Left colon (tissue), 2 donors: ENCODE measurements around the gene GATB. TPM values are rescaled to one million over a fixed set of nuclear protein-coding genes. Genes with fewer than 3 reads are reported as not detected.
A peak's percentile ranks its signal among the peaks of the same experiment; 100 is the strongest.

Experiments used
- ATAC-seq: fragments of 200-7000 bp; cut with Tn5 transposase; one replicate; pipeline ENCODE4 v1.9.1; 2020; ENCODE audit warnings: mild to moderate bottlenecking, moderate library complexity
- DNase-seq, 2 donors: peaks; one replicate each; pipeline ENCODE4 v3.0.0-alpha.2; 2020
- intact Hi-C, 2 donors: fragments of 100-400 bp; cut with DNase I in 1 of 2; cut with micrococcal nuclease in 1 of 2; formaldehyde crosslinking; loops; one replicate each; pipeline versions ENCODE4 v1.11.2 to v1.14.0; 2022; cut with DNase I, micrococcal nuclease
- total RNA-seq, 2 donors: library from RNA; stranded (reverse); fragmentation: NEBNext Ultra II Directional; extraction: Animal tissue kit (Norgen Biotek cat#: 25700); gene quantifications; one replicate each; pipeline ENCODE4 v1.2.1, GENCODE V29; 2021
- donor health status: DM: no; HTN: no; CAD: no.
- donor health status: DM: yes; HTN: yes; CAD: no.

Gene GATB
- total RNA-seq, 2 donors from 2014 or later: 18.6 to 20.1 TPM

DNA sequence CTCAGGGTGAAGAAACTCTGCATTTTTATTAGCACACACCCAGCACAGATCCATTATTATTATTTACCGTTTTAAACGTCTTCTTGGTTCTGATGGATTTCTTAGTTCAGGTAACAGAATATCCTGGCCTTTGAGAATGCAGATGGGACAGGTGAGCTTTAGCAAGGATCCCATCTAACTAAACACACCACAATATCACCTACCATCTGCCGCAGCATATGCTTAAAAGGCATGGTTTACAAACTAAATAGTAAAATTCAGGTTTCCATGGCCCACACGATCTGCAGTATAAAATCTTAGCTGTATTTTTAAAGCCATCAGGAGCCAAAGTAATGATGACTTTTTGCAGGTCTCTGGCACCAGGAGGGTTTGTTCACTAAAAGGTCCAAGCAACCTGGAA is 31.7 kb upstream of the GATB start:
- intact Hi-C loops: no loop called here
- DNase-seq: no peak
- ATAC-seq: no peak

DNA sequence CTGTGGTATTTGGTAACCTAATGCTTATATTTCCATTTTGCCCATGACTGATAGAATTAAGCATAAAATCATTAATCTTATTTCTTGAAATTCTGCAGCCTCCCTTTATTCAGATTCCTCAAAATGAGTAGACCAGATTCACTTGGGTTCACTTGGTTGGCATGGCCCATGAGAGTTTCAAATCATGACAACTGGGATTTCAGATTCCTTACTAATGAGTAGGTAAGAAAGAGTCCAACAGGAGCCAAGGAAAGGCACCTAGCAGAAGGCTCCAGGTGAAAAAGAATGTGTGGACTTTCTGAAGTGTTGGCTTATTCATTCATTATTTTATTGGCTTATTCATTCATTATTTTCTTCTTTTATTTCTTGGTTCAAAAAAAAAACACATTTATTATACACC is 27.2 kb upstream of the GATB start:
- no peak for ATAC-seq

DNA sequence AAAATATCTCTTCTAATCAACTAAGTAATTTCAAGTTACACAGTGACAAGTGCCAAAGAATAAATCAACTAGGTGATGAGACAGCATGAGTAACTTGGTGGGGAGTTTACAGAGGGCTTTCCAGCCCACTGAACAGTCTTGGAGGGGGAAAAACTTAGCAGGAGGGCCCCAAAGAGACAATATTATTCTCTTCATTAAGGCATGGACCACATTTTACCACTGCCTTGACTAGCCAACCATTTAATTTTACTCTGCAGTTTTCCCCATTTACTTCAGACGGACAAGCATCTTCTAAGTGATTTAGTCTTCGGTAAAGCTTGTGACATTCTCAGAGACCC is 25.3 kb upstream of the GATB start:
- ATAC-seq (no peak), DNase-seq (no peak)
- intact Hi-C loops: no loop called here

More for the DNA sequence above, 27.2 kb upstream of the GATB start:
- no peak for DNase-seq
- intact Hi-C loops: no loop called here

DNA sequence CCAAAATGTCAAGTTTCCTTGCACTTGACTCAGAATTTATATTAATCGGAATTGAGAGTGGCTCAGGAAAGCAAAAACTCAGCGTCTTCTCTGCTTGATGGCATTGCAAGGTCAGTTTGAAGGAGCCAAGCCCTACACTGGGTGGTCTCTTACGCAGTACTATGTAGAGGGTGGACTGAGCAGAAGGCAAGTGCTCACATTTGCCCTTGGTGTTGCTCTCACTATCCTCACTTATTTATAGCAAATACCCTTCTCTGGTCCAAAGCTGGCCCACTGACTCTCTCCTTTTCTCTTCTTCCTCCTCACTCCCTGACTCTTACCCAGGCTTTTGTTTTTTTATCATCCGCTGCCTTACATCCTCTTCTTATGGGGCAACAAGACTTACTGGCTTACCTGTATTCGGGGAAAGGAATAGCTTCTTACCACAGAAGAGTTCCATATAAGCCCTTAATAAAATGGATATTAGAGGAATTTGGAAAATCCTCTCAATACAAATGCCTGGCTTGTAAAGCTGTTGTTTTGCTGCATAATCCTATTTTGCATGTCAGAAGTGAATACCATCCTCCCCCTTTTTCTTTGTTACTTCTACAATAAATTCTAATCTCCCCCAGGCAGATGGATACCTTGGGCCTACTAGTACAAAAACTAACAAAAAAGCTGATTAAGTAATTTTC is 24.8 kb upstream of the GATB start:
- DNase-seq: no peak
- intact Hi-C loops: no loop called here
- no peak for ATAC-seq

DNA sequence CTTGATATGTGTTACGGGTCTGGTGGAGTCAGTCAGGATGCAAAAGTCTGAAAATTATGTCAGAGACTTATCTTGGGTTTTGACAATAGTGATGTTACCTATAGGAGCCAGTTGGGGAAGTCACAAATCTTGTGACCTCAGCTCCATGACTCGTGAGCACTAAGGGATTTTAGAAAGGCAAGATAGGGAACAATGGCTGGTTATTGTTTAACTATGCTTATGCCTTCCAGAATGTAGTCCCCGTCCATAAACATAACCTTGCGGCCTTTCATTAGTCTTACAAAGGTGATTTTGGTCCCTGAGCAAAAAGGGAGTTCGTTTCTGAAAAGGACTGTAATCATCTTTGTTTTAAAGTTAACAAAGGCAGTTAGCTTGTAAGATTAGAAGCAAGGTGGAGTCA is 23.9 kb upstream of the GATB start:
- ATAC-seq: peak; percentile 37
- intact Hi-C loops: no loop called here
- DNase-seq: no peak

DNA sequence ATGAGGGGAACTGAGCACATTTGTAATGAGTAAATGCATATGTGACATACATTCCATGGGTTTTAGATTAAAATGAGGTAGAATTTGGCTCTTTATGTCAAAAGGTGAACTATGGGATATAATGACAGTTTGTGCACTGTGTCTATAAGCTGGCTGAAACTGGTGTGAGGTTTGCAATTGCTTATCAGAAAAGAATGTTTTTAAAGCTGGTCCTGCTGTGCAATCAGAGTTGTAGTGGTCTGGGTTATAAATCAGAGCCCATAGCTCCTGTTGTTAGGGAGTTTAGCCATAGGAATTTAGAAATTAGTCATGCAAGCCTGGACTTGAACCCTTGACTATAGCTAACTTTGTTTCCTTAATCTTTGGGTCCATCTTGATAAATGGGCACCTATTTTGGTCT is 23.1 kb upstream of the GATB start:
- no peak for DNase-seq
- intact Hi-C loops: no loop called here
- no peak for ATAC-seq

DNA sequence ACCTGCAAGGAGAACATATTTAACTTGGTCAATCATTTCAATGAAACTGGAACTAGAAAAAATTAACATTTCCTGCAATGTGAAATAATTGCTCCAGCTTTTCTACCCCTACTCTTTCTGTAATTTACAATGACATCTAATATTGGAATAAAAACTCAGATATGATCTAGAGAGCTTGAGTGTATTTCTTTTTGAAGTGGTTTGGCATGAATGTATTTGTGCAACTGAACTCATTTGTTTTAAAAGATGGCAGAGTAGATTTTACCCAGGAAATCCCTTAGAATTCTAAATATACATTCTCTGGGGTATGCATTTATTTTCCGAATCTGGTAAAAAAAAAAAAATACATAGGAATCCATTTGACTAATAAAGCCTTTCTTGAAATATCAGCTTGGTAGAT is 21.5 kb upstream of the GATB start:
- DNase-seq (no peak), ATAC-seq (no peak)
- intact Hi-C loops: no loop called here

DNA sequence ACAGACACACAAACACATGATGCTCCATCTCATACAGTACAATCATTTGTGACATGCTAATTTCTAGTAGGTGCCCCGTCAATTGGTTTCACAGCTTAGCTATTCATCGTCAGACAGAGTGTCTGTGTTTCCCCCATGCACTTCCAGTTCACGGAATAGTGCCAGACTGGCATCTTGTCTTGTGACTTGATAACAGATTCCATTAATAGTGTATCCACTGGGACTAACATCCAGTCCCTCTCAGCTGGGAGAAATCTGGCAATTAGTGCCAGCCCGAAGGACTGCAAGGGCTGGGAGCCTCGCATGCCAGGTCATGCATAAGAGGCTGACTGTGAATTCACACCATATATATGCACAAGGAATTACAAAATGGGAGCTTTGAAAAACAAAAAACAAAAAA is 20.2 kb upstream of the GATB start:
- ATAC-seq: no peak
- intact Hi-C loops: no loop called here
- DNase-seq: no peak

DNA sequence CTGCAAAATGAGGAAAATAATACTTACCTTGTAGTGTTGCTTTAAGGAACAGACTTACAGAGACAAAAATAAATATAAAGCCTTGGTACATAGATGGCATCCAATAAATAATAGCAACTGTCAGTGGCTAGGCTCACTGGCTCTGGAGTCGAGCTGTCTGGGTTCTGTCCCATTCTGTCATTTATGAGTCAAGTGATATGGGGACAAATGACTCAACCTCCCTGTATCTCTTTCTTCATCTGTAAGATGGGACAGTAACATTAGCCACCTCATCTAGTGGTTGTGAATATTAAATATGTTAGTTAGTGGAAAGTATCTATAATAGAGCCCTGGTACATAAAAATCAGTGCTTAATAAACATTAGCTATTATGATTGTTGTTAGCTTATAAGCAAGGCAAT is 16.7 kb upstream of the GATB start:
- no peak for DNase-seq
- intact Hi-C loops: no loop called here
- ATAC-seq: no peak

DNA sequence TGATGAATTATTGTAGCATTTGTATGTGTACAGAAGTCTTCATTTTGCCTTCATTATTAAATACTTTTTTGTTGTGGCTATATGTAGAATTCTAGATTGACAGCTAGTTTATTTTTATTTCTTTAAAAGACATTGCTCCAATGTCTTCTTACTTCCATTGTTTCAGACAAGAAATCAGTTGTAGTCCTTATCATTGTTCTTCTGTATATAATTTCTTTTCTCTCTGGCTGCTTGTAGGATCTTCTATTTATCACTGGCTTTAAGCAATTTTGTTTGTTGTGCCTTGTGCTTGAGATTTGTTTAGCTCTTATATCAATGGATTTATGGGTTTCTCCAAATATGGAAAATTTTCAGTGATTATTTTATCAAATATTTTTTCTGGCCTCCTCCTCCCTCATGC is 13.5 kb upstream of the GATB start:
- no peak for DNase-seq
- ATAC-seq: no peak
- intact Hi-C loops: no loop called here

DNA sequence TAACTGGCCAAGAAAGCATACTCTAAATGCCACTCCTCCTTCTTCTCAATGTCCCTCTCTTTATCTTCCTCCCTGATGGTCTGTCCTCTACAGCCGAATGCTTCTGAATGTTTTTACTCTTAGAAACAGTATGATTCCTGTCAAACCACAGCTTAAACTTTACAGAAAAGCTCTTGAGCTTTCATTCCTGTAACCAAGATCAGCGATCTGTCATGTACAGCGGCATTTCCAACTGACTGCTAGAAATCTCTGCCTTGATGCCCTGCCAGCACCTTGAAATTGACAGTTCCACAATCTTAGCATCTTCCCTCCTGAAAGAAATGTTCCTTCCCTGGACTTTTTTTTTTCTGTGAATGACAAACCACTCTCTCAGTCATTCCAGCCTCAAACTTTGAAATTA is 11.5 kb upstream of the GATB start:
- ATAC-seq: no peak

DNA sequence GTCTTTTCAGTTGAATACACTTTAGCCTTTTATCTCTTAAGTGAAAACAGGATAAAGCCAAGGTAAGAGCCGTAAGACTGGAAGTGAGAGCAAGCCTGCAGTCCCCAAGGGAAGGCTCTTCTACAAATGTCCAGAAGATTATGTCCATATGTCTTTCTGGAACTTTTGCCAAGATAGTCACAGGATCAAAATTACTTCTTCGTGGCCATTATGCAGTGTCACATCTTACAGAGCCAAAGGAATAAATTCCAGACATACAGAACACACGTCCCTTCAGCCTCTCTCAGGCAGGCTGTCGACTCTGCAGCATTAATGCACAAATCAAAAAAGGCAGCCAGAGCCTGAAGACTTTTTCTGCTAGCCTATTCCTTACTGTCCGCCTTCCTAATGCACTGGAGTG is 10.9 kb upstream of the GATB start:
- DNase-seq: no peak
- intact Hi-C loops: no loop called here
- ATAC-seq: no peak

More for the DNA sequence above, 11.5 kb upstream of the GATB start:
- intact Hi-C loops: no loop called here
- no peak for DNase-seq

DNA sequence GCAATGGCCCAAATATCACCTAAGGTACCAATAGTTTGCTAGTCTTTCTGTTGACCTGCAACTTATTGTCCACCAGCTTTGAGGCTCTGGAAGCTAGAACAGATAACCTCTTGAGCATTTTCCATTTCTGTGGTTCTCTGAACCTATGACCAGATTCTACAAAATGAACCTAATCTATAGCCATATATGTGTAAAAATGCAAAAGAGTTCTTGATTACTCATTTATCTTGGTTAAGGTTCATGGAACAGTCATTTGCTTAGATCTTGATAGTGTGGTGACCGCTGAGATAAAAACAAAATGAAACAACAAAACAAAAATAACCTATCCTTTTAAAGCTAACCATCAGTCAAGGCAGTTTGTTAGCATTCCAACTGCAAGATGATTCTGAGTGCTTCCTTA is 9.3 kb upstream of the GATB start:
- intact Hi-C loops: no loop called here
- no peak for ATAC-seq
- no peak for DNase-seq

DNA sequence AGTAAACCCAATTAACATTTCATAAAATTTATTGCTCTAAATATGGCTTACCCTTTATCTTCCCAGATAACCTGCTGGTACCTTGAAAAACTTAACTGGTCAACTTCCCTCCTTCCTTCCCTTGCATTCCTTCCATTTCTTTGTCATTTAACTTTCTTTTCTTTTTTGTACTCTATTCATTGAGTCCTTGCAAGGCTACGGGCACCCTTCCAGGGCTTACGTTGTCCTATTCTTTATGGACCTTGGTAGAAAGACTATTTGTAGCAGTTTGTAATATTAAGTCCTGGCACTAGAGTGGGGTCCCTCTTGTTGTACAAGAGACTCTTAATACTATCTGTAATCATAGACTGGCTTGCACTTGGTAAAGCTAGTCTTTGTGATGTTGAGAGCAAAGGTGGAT is 8.0 kb upstream of the GATB start:
- intact Hi-C loops: no loop called here
- ATAC-seq (no peak), DNase-seq (no peak)

DNA sequence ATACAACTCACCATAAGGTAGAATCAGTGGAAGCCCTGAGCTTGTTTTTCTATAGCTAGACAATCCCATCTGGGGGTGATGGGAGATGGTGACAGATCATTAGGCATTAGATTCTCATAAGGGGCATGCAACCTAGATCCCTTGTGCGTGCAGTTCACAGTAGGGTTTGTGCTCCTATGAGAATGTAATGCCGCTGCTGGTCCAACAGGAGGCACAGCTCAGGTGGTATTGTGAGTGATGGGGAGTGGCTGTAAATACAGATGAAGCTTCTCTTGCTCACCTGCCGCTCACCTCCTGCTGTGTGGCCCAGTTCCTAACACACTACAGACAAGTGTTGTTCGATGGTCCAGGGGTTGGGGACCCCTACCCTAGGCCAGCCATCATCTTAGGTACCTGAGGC is 5.9 kb upstream of the GATB start:
- ATAC-seq: peak; percentile 77
- peak in 1 of 2 donors; percentile 9 for DNase-seq
- intact Hi-C loops: no loop called here

DNA sequence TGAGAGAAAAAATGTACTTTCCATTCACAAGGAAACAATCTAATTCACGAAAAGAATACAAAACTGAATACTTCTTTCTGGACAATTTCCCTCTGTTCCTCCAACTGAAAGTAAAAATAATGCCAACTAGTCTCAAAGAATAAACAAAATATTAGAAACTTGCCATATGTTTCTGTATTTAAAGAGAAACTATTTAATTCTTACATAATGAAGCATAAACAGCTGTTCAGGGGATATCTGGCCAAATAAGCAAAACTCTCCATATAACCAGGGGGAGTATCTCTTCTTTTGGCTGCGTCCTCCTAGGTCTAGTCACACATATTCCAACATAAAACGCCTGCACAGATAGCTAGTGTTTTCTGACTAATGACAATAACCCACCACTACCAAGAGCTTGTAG is 805 bp downstream of the GATB start:
- no peak for ATAC-seq
- DNase-seq: no peak
- intact Hi-C loops: no loop called here

DNA sequence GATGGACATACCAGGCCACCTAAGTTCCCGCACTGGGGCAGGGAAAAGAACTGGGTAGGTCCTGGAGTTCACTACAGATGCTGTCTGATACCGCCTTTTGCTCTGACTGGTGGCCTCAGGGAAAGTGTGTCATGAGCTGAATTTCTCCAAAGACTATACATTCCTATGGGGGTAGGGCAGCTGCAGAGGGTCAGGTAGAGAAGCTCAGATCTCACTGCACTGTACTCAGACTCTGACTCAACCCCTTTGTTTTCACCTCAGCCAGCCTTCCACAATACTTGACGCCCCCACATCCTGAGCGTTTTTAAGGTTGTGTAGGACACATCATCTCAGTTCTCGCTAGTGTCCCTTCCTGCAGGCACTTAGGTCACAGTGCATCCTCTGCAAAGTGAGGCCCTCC is 7.8 kb downstream of the GATB start:
- intact Hi-C loops: no loop called here
- no peak for ATAC-seq
- DNase-seq: no peak

DNA sequence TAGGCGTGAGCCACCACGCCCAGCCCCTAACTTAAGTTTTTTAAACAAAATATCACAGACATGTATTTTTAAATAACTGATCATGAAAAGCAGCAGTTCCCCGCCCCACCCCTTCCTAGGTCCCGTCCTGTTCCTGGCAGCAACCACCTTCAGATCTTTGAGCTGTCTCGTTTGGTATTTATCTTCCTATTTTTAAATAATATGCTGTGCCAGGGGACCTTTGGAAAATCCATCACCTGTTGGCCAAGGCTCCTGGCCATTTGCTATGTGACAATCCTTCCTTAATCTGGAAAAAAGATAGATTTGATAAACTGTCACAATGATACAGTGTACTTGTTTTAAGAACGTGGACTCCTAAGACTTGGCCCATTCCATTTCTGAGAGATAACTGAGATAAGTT is 10.7 kb downstream of the GATB start:
- intact Hi-C loops: no loop called here
- no peak for DNase-seq
- ATAC-seq: no peak

DNA sequence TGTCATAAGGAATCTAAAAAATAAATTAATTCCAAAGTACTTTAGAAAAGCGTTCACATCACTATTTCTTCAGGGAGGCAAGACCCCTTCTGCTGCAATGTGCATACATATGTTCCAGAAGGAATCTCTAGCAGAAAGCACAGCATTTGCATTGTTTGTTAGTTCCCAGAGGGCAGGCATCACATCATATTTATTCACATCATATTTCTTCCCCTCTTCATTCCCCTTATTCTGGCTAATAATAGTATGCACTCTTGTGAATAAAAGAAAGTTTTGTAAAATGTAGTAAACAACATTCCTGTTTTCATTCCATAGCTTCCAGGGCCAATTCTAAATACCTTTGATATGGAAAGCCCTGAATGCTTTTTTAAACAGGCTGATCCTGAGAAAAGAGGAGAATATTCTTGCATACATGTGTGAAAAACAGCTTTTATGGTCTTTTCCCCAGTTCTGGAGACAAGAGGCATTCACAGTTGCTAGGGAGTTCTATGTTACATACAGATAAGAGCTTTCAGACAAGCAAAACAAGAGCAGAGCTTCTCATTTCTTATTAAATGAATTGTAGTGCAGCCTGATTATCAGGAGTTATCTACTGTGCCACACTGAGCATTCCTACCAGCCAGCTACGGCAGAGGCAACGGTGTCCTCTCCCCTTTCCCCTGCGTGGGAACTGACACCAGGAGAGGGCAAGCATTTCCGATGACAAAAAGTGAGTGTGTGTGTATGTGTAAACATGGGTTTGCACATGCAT is 15.2 kb downstream of the GATB start:
- DNase-seq: no peak
- intact Hi-C loops: no loop called here
- ATAC-seq: no peak

DNA sequence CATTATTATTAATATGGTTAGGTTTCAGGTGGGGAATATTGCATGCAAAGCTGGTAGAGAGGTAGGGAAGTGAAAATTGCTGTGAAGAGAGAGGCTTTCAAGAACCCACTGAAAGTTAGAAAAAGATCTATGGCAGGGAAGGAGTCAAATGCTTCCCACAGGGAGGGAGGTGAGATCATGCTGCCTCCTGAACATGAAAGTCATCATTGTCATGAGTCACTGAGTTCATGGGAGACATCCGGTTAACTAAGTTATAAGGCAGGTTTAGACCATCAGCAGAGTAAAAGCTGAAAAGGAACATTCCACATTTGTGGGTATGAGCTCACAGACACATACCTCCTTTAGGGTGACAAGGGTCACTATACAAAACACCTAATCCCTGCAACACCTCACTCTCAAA is 16.2 kb downstream of the GATB start:
- intact Hi-C loops: no loop called here
- ATAC-seq (peak; percentile 52), DNase-seq (no peak)

DNA sequence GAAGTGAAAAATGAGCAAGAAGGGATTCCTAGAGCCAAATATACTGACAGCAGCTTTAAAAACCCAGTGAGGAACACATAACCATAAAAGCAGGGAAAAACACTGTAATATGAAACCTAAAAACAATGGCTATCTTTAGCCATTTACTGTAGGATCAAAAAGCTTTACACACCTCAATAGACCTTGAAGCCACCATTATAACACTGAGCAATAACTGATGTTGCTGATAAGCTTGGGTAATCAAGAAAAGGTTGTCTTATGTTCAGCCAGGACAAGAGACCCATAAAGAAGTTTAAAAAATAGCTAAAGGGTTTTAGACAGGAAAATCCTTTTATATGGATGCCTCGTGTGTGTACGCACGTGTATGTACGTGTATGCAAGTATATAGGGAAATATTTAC is 16.9 kb downstream of the GATB start:
- intact Hi-C loops: no loop called here
- DNase-seq (no peak), ATAC-seq (peak; percentile 91)
